ENCODE data around the gene MYO18B. TPM values are rescaled to one million over a fixed set of nuclear protein-coding genes. Genes with fewer than 3 reads are reported as not detected.

MYO18B gene
- total RNA-seq, 1 experiment from 2014 or later = 0.07 TPM

- TF ChIP-seq CTCF (IDR thresholded peaks at IDR 0.05; ENCODE audit: insufficient read depth in 1 of 2, low read depth in 1 of 2, low read length in 1 of 2, severe bottlenecking in 1 of 2, unreplicated experiment in 1 of 2) = no peak
- CTCF ChIA-PET = no interaction called here
- no peak overlapping the region for H3K27ac Mint-ChIP-seq (ENCODE audit: unreplicated experiment)
- Histone ChIP-seq H3K36me3 (ENCODE audit: control insufficient read depth, insufficient read depth, low read length) (no peaks in the 10 kb centered on the region), H3K4me1 (no peaks in the 10 kb centered on the region), H3K27me3 (replicated peaks; ENCODE audit: control insufficient read depth, insufficient read depth, low read length) (no peaks in the 10 kb centered on the region), H3K9me3 (no peaks in the 10 kb centered on the region), H3K4me3 (ENCODE audit: low read depth, low read length) (no peak overlapping the region)
- intact Hi-C loops (cut with micrococcal nuclease; ENCODE audit: unreplicated experiment) = no loop called here
- BruUV-seq (replicated peaks) = no TSS peak
- POLR2A ChIA-PET = no interaction called here
- no peaks in the 10 kb centered on the region for H3K4me1 Mint-ChIP-seq (ENCODE audit: low read depth, unreplicated experiment)
- no peak overlapping the region for H3K4me3 Mint-ChIP-seq (ENCODE audit: unreplicated experiment)
- peaks cover 4% of the 10 kb centered on the region for H3K36me3 Mint-ChIP-seq (ENCODE audit: insufficient read depth, unreplicated experiment)
- H3K27me3 Mint-ChIP-seq (ENCODE audit: insufficient read depth, unreplicated experiment) = no peaks in the 10 kb centered on the region
- H3K9me3 Mint-ChIP-seq (ENCODE audit: unreplicated experiment) = no peaks in the 10 kb centered on the region
- DNase-seq = no peak
Observed at GRCh38 chr22:25709758-25710157, 32.2 kb upstream of the MYO18B start.

- no peak overlapping the region for H3K4me3 ChIP-seq (ENCODE audit: low read depth, low read length)
- TF ChIP-seq CTCF (IDR thresholded peaks at IDR 0.05; ENCODE audit: insufficient read depth in 1 of 2, low read depth in 1 of 2, low read length in 1 of 2, severe bottlenecking in 1 of 2, unreplicated experiment in 1 of 2) = no peak
- ChIA-PET CTCF (no interaction called here), POLR2A (no interaction called here)
- intact Hi-C loops (cut with micrococcal nuclease; ENCODE audit: unreplicated experiment) = no loop called here
- H3K36me3 ChIP-seq (ENCODE audit: control insufficient read depth, insufficient read depth, low read length) = no peaks in the 10 kb centered on the region
- BruUV-seq (replicated peaks) = no TSS peak
- H3K9me3 ChIP-seq = no peaks in the 10 kb centered on the region
- no peaks in the 10 kb centered on the region for H3K27me3 ChIP-seq (replicated peaks; ENCODE audit: control insufficient read depth, insufficient read depth, low read length)
- no peak overlapping the region for H3K4me3 Mint-ChIP-seq (ENCODE audit: unreplicated experiment)
- no peaks in the 10 kb centered on the region for H3K9me3 Mint-ChIP-seq (ENCODE audit: unreplicated experiment)
- H3K4me1 ChIP-seq = no peaks in the 10 kb centered on the region
- H3K36me3 Mint-ChIP-seq (ENCODE audit: insufficient read depth, unreplicated experiment) = peaks cover 4% of the 10 kb centered on the region
- H3K4me1 Mint-ChIP-seq (ENCODE audit: low read depth, unreplicated experiment) = no peaks in the 10 kb centered on the region
- no peak overlapping the region for H3K27ac Mint-ChIP-seq (ENCODE audit: unreplicated experiment)
- DNase-seq = no peak
- H3K27me3 Mint-ChIP-seq (ENCODE audit: insufficient read depth, unreplicated experiment) = no peaks in the 10 kb centered on the region
Observed at GRCh38 chr22:25710501-25710900, 31.5 kb upstream of the MYO18B start.

- POLR2A ChIA-PET = interaction anchor here (0.6 kb wide), 1 partner anchor 15 kb away, joined by 4 read pairs; no protein-coding TSS in a partner anchor
- Mint-ChIP-seq H3K27ac (ENCODE audit: unreplicated experiment) (no peak overlapping the region), H3K36me3 (ENCODE audit: insufficient read depth, unreplicated experiment) (peaks cover 4% of the 10 kb centered on the region), H3K4me1 (ENCODE audit: low read depth, unreplicated experiment) (no peaks in the 10 kb centered on the region), H3K4me3 (ENCODE audit: unreplicated experiment) (no peak overlapping the region), H3K27me3 (ENCODE audit: insufficient read depth, unreplicated experiment) (no peaks in the 10 kb centered on the region), H3K9me3 (ENCODE audit: unreplicated experiment) (no peaks in the 10 kb centered on the region)
- DNase-seq = no peak
- Histone ChIP-seq H3K36me3 (ENCODE audit: control insufficient read depth, insufficient read depth, low read length) (no peaks in the 10 kb centered on the region), H3K27me3 (replicated peaks; ENCODE audit: control insufficient read depth, insufficient read depth, low read length) (no peaks in the 10 kb centered on the region), H3K4me3 (ENCODE audit: low read depth, low read length) (no peak overlapping the region), H3K4me1 (no peaks in the 10 kb centered on the region), H3K9me3 (no peaks in the 10 kb centered on the region)
- intact Hi-C loops (cut with micrococcal nuclease; ENCODE audit: unreplicated experiment) = no loop called here
- no peak for TF ChIP-seq CTCF (IDR thresholded peaks at IDR 0.05; ENCODE audit: insufficient read depth in 1 of 2, low read depth in 1 of 2, low read length in 1 of 2, severe bottlenecking in 1 of 2, unreplicated experiment in 1 of 2)
- BruUV-seq (replicated peaks) = no TSS peak
- CTCF ChIA-PET = no interaction called here
Observed at GRCh38 chr22:25711491-25711890, 30.5 kb upstream of the MYO18B start.
